DLD1 (cell line): Measurements from ENCODE around the gene CPLX1.

Experiments used
- in situ Hi-C: cut with HindIII; loops from 2 replicates; pipeline ENCODE4 v1.10.0; 2017; ENCODE audit warnings: low sequenced_read_pairs

CPLX1 gene

DNA sequence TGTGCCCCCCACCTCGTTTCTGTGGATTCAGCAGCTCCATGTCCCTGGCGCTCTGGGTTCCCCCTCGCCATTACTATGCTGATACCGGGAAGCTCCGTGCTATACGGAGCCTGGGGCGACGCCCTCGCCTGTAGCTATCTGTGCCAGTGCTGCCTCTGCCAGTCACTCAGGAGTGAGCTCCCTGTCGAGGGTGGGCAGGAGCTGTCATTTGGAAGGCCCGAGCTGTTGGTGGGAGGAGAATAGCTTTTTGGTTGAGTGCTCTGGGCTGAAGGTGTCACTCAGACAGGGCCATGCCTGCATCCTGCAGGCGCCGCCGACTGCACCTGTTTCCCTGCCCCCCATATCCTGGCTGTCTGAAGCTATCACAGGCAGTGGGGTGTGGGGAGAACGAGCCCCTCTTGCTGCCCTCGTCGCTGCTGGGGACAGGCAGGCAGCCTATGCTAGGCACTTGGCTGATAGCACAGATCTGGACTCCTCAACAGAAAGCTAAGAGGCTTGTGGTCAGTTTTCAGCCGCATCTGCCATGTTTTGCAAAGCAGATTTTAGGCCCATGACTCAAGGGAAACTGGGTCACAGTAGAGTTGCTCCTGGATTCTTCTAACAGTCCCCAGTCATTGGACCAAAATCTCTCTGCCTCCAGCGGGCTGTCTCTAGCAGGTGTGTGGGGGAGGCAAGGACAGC lies 31.8 kb downstream of the CPLX1 start:
- in situ Hi-C loops = no loop called here

DNA sequence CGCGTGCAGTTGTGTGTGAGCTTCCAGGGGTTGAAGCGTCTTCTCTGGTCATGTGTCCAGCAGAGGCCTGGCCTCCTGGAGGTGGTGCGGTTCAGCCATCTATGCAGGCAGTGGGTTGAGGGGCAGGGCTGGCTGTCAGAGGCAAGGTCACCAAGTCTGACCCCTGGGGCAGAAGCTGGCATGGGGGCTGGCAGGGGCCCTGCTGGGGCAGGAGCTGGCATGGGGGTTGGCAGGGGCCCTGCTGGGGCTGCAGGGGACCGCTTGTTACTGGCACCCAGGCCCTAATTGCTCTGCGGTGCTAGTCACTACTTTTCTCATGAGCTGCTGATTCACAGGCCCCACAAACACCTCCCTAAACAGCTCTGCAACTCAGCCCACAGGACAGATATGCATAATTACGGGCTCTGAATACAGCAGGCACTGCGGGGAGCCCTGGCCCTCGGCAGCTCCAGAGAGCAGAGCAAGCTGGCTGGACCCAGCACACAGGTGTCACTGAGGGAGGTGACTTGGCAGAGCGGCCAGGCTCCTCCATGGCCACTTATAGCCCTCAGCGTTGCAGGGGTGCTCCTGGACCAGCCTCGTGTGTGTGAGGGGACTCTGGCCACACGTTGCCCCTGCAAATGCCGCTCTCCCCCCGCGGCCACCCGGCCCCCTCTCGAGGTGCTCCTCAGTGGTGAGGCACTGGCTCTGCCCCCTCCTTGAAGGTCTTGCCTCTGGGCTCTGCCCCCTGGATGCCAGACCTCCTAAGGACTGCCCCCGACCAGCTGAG lies 32.7 kb downstream of the CPLX1 start:
- in situ Hi-C loops = no loop called here

DNA sequence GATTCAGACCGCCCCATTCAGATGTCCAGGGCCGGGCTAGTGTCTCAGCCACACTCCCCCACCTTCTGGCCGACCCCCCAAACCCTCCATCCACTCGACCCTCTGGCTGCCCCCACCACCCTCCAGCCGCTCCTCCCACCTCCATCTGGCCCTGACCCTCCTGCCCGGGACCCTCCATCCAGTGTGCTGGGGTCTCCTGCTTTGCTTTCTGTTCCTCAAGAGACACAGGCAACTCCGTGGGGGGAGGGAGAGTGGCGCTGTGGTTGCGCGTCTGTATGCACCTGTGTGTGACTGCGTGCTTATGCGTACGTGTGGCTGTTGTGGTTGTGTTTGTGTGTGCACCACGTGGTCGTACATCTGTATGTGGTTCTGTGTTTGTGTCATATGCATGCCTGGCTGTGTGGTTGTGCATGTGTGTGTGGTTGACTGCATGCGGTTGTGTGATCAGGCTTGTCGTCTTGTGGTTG lies 33.3 kb downstream of the CPLX1 start:
- in situ Hi-C loops = no loop called here

DNA sequence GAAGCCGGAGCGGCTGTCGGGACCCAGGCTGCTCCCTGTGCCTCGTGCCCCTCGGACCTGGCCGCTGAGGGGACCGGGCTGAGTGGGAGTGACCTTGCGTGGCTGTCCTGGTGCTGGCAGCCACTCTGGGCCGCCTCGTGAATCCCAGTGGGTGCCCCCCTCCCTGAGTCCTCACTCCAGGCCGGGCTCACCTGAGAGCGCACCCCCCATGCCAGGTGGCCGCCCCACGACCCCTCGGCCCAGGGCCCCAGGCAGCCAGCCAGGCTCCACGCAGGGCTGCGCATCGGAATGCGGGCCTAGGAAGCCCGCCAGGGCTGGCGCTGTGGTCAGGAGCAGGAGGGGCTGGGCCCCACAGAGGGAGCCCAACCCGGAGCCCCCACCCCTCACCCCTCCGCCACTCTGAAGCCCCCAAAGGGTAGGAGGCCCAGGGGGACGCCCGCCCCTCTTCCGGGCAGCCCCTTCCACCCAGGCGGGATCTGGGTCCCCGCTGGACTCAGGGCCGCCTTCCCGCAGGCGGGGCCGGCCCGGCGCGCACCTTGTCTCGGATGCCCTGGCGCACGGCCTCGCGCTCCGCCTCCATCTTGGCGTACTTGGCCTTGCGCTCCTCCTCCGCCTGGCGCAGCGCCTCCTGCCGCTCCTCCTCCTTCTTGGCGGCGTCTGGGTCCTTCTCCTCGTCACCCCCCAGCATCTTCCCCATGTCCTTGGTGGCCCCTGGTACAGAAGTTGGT lies 33.9 kb downstream of the CPLX1 start:
- in situ Hi-C loops = no loop called here

DNA sequence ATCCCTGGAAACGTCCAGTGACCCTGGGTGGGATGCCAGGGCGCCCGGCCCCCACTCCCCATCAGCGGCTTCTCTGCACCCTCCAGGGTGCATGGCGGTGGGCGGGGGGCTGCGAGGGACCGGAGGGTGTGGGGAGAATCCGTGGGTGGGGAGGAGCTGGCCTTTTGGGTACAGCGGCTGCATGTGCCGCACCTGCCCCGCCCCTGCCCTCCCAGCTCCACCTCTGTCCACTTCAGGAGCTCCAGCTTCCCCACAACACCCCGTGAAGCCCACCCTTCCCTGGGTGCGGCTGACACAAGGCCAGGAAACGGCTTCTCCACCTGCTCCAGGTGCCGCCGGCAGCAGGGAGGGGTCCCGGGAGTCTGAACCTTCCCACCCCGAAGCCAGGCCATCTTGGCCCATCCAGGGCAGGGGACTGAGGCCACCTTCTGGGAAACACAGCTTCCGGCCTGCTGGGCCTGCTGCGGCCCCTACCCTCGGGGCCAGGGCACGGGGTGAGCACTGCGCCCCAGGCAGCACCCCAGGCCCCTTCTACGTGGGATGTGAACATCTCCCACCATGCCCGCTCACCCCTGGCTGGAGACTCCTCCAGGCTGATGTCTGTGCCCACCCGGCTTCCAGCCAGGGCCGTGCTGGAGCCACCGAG lies 34.6 kb downstream of the CPLX1 start:
- in situ Hi-C loops = no loop called here

DNA sequence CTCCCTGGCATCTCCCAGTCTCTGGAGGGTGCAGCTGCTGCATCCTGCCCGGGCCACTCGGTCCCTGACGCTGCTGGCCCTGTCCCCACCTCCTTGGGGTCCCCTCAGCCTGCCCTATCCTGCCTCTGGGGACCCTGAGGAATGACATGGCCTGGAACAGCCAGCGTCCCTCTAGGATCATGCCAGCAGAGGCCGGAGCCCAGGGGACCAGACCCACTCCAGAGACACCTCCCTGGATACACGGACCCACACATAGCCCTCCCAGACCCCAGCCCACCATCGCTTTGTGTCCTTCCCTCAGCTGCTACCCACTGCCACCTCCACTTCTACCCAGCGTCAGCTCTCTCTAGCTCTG lies 35.5 kb downstream of the CPLX1 start:
- in situ Hi-C loops = no loop called here

DNA sequence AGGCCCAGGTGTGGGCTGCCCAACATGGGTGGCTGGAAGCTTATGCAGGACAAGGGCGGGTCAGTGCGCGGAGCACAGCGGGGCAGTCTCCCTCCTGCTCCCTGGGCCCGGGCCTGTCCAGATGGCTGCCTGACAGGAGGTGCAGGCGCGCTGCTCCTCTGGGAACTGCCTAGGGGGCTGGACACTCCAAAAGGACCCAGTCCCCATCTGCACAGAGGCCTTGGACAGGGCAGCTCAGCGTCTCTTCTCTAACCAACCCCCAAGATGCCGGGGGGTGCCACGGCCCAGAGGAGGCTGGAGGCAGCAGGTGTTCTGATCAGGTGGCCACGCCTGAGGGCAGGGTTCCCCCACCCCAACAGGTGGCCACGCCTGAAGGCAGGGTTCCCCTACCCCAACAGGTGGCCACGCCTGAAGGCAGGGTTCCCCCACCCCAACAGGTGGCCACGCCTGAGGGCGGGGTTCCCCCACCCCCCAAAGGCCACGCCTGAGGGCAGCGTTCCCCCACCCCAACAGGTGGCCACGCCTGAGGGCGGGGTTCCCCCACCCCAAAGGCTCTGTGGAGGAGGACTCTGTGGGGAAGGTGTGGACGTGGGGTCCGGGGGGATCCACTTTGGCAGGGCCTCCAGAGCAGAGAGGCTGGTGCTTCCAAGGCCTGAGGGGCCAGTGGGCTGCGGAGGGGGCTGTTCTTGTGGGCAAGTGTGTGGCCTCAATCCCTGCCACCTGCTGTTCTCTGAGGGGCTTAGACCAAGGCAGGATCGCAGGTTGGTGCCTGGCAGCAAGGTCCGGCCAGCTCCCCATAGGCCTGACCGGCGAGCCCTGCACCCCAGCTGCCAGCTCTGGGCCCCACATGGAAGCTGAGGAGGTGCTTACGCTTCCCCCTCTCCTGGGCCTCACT lies 36.1 kb downstream of the CPLX1 start:
- in situ Hi-C loops = no loop called here

DNA sequence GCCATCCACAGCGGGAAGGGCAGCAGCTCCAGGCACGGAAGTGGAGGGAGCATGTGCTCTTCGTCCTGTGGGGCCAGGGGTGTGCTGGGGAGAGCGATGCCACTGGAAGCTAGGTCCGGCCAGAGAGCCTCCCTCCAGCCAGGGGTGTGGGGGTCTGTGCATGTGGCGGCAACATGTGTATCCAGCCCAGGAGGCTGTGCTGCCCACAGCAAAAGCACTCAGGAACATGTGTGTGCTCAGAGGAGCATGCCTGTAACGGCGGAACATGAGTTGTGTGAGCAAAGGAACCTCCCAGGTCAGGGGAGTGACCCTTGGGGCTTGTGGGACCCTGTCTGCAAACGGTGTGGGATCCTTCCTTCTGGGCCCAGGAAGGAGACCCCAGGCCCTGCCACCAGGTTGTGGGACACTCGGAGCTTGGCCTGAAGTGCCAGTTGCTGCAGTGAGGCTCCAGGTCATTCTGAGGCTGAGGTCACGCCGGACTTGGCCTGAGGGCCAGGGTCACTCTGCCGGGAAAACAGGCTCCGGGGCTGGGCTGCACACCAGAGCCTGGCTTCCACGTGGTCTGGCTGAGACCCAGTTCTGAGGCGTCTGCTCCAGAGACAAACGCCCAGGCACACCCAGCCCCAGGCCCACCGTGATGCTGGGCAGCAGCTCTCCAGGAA lies 37.2 kb downstream of the CPLX1 start:
- in situ Hi-C loops = no loop called here

DNA sequence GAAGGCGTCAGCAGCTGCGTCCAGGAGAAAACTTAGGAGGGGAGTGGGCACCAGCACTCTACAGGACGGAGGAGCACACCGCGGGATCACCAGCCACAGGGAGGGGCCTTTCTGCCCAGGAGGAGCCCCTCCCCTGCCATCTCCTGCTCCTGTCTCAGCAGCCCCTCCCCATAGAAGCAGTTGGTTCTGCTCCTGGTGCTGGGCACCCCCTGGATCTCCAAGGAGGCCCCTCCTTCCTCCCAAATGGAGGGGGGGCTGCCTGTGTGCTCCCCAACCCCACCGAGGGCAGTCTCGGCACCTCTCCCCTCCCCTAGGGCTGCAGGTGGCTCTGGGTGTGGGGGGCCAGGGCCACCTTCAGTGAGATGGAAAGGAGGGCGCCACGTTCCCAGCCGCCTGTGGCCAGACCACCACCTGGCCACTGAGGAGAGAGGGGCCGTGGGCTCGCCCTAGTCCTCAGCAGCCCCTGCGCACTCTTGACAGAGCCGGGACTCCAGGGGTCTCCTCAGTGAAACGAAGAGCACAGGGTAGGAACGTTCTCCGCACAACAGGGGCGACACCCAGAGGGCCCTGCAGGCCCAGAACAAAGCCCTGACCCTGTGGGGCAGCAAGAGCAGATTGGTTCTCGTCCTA lies 37.8 kb downstream of the CPLX1 start:
- in situ Hi-C loops = no loop called here

DNA sequence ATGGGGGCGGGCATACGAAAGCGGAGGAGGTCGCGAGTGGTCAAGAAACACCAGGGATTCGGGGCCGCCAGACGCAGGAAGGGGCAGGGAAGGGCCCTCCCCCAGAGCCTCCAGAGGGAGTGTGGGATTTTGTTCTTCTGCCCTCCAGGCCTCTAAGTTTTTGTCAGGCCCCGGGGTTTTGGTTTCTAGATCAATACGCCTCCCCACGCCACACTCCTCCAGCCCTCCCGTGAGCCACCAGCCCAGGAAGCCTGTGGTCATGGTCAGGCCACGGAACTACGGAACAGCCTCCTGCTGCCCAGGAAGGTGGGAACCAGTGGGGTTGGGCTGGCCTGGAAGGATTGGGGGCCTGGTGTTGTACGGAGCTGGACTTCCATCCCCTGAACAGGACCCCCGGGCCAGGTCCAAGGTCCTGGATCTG lies 38.4 kb downstream of the CPLX1 start:
- in situ Hi-C loops = no loop called here

DNA sequence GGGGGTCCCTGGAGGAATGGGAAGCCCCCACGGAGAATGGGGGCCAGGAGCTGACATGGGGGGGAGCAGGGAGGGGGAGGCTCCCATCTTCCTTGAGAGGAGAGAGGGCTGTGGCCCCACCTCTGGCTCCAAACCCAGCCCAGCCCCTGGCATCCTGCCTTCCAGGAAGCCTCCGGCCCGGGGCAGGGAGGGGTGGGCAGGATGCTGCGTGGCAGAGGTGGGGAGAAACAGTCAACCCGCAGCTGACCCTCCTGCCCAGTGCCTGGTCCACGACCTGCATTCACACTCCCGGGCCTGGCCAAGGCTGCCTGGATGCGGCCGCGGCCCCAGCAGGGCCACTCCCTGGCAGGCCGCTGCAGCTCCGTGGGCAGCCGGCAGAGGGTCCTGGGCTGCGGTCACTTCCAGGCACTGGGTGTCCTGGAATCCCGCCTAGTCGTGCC lies 39.0 kb downstream of the CPLX1 start:
- in situ Hi-C loops = no loop called here

DNA sequence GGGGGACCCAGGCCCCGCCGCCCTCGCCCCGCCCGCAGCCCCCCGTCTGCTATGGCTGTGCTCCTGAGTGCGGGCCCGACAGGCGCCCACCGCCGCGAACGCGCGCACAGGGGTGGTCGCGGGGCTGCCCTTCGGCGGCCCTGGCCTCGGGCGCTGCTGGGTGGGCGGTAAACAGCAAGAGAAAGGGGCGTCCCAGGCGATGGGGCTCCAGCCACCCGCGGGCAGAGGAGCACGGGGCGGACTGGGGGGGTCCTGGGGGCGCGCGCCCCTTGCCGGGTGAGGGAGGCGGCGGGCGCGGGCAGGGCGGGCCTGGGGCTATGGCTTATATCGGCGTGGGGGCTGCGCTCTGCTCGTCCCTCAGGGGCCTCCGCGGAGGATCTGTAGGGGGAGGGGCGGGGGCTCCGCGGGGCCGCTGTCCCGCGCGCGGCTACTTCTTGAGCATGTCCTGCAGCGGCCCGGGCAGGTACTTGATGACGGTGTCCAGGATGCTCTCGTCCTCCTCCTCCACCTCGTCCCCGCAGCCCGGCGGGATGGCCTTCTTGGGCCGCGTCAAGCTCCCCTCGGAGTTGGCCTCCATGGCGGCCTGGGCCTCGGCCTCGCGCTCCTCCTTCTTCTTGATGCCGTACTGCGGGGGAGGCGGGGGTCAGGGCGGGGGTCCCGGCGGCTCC lies 39.7 kb downstream of the CPLX1 start:
- in situ Hi-C loops = no loop called here

DNA sequence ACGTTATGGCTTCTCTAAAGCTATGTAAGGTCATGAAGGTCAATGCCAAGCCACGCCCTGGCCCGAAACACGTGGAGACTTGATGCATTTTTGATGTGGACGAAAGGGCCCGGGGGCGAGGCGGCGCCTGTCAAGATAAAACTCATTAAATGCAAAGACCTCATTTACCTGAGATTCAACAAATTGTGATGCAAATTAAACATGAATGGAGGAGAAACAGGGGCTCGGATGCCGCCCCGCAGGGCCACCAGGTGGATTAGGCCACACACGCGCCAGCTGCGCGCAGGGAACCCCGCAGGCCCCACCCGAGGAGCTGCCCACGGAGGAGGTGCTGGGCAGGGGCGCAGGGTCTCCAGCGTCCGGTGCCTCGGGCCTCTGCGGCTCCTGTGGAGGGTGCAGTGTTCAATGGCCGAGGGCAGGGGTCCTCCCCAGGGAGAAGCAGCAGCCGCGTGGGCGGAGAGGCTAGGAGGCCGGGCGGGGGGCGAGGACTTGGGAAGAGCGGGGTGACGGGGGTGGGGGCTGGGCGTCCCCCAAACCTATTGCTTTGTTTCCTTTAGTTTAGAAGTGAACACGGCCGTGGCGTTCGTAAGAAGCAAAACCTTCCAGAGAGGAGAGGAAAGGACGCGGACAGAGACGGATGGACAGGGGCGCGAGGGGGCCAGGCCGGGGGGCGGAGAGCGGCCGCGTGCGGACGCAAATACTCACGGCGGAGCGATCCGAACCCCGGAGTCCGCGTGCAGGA lies 40.4 kb downstream of the CPLX1 start:
- in situ Hi-C loops = no loop called here

DNA sequence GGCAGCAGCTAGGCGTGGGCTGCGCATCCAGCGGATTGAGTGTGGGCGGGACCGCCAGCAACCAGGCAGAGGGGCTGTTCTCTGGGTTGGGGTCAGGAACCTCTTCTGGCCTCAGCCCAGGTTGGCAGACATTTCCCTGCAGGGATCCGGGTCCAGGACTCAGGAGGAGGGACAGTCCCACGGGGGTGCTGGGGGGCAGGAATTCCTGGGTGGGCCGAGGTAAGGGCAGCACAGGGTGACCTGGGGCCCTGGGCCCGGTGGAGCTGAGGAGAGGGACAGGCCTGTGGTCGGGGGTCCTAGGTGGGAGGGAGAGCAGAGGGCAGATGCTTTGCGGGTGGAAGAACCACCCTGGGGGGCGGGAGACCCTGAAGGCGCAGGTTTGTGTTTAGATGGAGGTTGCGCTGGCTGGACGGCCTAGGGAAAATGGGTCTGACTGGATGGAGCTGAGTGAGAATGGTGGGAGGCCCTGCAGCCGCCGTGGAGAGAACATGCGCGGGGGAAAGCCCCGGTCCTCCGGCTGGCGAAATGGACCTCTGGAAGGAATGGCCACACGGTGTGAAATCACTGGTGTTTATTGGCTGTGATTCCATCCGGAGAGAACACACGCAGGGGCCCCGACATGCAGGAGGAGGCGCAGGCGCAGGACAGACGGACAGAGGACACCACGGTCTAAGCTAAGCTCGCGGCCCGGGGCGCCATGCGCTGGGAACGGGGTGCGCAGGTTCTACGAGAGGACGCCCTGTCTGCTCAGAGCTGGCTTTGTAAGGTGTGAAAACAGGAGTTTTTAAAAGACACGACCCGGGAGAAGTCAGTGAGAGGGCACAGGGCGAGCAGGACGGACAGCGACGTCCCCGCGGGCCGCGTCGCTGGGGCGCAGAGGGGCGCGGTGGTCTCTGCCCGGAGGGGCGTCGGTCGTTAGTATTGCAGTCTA lies 41.3 kb downstream of the CPLX1 start:
- in situ Hi-C loops = no loop called here

DNA sequence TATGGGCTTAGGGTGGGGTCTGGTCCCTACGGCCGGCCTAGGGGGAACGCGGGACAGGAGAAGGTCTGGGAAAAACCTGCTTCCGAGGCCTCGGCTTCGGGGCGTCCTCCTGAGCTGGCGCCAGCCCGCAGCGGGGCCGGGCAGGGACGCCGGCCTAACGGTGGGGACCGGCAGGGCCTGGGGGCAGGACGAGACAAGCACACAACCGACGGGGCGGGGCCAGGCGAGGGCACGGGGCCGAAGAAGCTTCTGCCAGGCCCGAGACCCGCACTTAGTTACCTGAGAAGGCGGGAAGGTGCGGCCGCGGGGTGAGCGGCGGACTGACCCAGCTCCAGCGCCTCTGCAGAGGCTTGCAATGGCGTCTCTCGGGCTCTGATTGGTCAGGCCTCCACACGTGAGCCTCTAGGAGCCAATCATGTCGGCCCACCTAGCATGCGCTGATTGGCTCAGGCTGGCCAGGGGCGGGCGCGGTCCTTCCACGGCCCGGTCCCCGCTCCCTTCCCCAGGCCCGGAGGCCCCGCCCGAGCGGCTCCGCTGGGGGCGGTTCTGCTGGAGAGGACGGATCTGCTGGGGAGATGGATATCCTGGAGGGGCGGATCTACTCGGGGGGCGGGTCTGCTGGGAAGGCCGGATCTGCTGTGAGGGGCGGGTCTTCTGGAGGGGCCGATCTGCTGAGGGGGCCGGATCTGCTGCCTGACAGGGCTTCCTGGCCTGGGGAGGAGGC lies 44.3 kb downstream of the CPLX1 start:
- in situ Hi-C loops = no loop called here

DNA sequence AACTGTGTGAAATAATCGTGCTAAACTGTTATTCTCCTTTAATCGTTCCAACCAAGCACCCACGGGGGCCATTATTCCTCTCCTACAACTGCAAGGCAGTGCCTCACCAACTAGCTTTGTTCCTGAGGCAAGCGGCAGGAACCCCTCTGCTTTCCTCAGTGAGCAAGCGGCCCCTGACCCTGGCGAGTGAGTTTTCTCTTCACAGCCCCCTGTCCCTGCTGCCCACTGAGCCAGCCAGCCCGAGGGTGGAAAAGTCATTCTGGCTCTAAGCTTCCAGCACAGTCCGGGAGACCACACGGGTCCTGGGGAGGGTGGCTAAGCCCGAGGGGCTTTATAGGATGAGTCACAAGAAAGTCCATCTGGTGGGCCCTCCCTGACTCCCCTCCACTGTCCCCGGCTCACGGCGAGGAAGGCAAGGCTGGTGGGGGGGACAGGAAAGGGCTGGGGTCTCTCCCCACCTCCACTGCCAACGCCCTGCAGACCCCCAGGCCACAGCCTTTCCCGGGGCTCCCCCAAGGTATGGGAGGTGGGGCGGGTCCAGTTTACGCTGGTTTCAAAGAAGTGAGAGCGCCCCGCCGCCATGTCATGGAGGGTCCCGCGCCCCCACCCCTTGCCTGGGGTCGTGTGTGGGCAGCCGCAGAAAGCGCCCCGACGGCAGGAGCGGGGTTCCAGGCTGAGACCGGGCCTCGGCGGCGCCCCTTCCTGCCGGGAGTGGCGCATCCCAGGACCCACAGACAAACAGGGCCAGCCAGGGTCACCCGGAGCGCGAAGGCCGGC lies 45.0 kb downstream of the CPLX1 start:
- in situ Hi-C loops = no loop called here
